Heart left ventricle (tissue), 16 donors: Measurements from ENCODE around the gene MEIS2. TPM values are rescaled to one million over a fixed set of nuclear protein-coding genes. Genes with fewer than 3 reads are reported as not detected.

Source experiments
- ATAC-seq, 4 donors: fragments of 200-7000 bp; cut with Tn5 transposase; one replicate each; pipeline ENCODE4 v1.9.1; 2020 to 2022; ENCODE audit warnings: moderate library complexity in 4 of 4, mild to moderate bottlenecking in 3 of 4, moderate number of reproducible peaks in 1 of 4
- DNase-seq, 5 donors: peaks; one replicate each; pipeline ENCODE4 v3.0.0-alpha.2; 2020
- H3K27ac ChIP-seq, 12 donors: fragments of 200-600 bp; sonication (generic) in 4 of 12; one replicate each; pipeline versions ENCODE4 v1.5.0 to v1.8.0; 2016 to 2022; ENCODE audit warnings: mild to moderate bottlenecking in 2 of 12
- H3K27me3 ChIP-seq, 9 donors: fragments of 200-600 bp; sonication (generic) in 2 of 9; one replicate each; pipeline versions ENCODE4 v1.5.1 to v1.8.0; 2016 to 2022; ENCODE audit warnings: mild to moderate bottlenecking in 3 of 9
- H3K36me3 ChIP-seq, 9 donors: fragments of 200-600 bp; sonication (generic) in 2 of 9; one replicate each; pipeline versions ENCODE4 v1.5.0 to v1.8.0; 2018 to 2022; ENCODE audit warnings: mild to moderate bottlenecking in 2 of 9
- H3K4me1 ChIP-seq, 12 donors: fragments of 200-600 bp; sonication (generic) in 4 of 12; one replicate each; pipeline versions ENCODE4 v1.5.0 to v1.8.0; 2016 to 2022; ENCODE audit warnings: mild to moderate bottlenecking in 3 of 12
- H3K4me3 ChIP-seq, 12 donors: fragments of 200-600 bp; sonication (generic) in 4 of 12; one replicate each; pipeline versions ENCODE4 v1.5.0 to v1.8.0; 2017 to 2022; ENCODE audit warnings: mild to moderate bottlenecking in 9 of 12, moderate library complexity in 4 of 12
- H3K9me3 ChIP-seq, 12 donors: fragments of 200-600 bp; sonication (generic) in 4 of 12; one replicate each; pipeline versions ENCODE4 v1.5.0 to v1.8.0; 2016 to 2022; ENCODE audit warnings: mild to moderate bottlenecking in 1 of 12
- CTCF ChIP-seq, 12 donors: fragments of 200-600 bp; sonication (generic) in 4 of 12; IDR thresholded peaks; one replicate each; pipeline versions ENCODE4 v1.5.0 to v1.8.0; 2018 to 2022; ENCODE audit warnings: antibody characterized with exemption in 12 of 12, mild to moderate bottlenecking in 5 of 12
- POLR2A ChIP-seq, 2 donors: fragments of 450-650 bp; IDR thresholded peaks; one replicate each; pipeline ENCODE4 v1.6.1; 2017; ENCODE audit warnings: antibody characterized with exemption in 2 of 2, mild to moderate bottlenecking in 2 of 2, moderate library complexity in 2 of 2
- WGBS, 4 donors: extraction: QIAGEN DNeasy Blood & Tissue Kit in 2 of 4; methylation state at CpG; one replicate each; pipeline versions ENCODE4 v1.1.5 to v1.1.7; 2013 to 2018; 5-methylcytosine and 5-hydroxymethylcytosine counted together
- intact Hi-C, 10 donors: fragments of 100-400 bp; cut with DNase I; formaldehyde crosslinking; loops; one replicate each; pipeline versions ENCODE4 v1.11.1 to v1.14.2; 2022
- polyA plus RNA-seq, 2 donors: library from polyadenylated mRNA; stranded (reverse); fragments of 200-250 nt; gene quantifications; one replicate each; pipeline ENCODE4 v1.2.3, GENCODE V29; 2013
- total RNA-seq, 9 donors: library from RNA; depleted of rRNA in 2 of 9; stranded (reverse); fragments of >200 nt in 2 of 9; fragmentation: NEBNext Ultra II Directional in 3 of 9; extraction: Animal tissue kit (Norgen Biotek cat#: 25700) in 3 of 9; gene quantifications; one replicate each; pipeline versions ENCODE4 v1.1.0 to v1.2.4, GENCODE V29; 2016 to 2023
- donor health status: ischemic (EF 13 %, LVEDD 7.1; RV severe dilation, severe dysfunction).
- donor health status: healthy with polysubstance abuse.
- donor health status: DM: no; HTN: yes; CAD: no.
- donor health status: DM: no; HTN: no; CAD: no.
- donor health status: ischemic (EF 25% LVEDD 6.9; RV normal size, moderate dysfunction).
- donor health status: ischemic (EF 25% LVEDD 5.7; RV mildly dilated, moderate dysfunction).
- donor health status: healthy.
- donor health status: DM: yes; HTN: yes; CAD: no.
- donor health status: ischemic (EF 35%, LVEDD 5.7; RV mildly dilated, moderate dysfunction).
- donor health status: nonischemic (EF 11% LVEDD 7.7; RV severe dilation, severe dysfunction).
- donor health status: DM: yes; HTN: yes; CAD: no.
- donor health status: PGD.
- donor health status: ischemic (EF 29% LVEDD 5.4; RV normal size, mild dysfunction).
- donor health status: nonischemic (EF 23%, LVEDD 6.1; RV moderate dilation, normal function).

MEIS2 gene
- total and polyA plus RNA-seq, 11 donors: 13.2 to 89.7 (median 49.7) TPM

- DNase-seq (peak in 2 of 5 donors; percentile 39 to 53), ATAC-seq (peak; percentile 4 to 12 (median 6))
- H3K9me3 ChIP-seq: no peaks in the 10 kb centered on the region
- peak overlapping the region; percentile 62 to 82 (median 76) for H3K4me3 ChIP-seq
- TF ChIP-seq CTCF (IDR thresholded peaks at IDR 0.05) (no peak), POLR2A (IDR thresholded peaks at IDR 0.05) (no peak)
- peaks cover 0 to 69% (median 13%) of the 10 kb centered on the region in 9 donors for H3K27me3 ChIP-seq
- WGBS, 4 donors: 1 to 4% (median 2%) methylated on average over 15 of the region's 15 CpGs
- H3K36me3 ChIP-seq: no peaks in the 10 kb centered on the region
- peaks cover 0 to 19% (median 4%) of the 10 kb centered on the region in 12 donors for H3K4me1 ChIP-seq
- intact Hi-C loops: loop anchor here in 9 of 10 donors (5.0 to 10.0 kb wide), 5 partner anchors 215 to 517 kb away; no protein-coding TSS in a partner anchor
- H3K27ac ChIP-seq: peak overlapping the region; percentile 92 to 98 (median 96)
Measured at GRCh38 chr15:37101980-37102304, 1.6 kb upstream of the MEIS2 start.

GRCh38 chr15:37100966-37101215 is 542 bp upstream of the MEIS2 start:
- WGBS, 4 donors: 0 to 1% (median 1%) methylated on average over 11 of the region's 11 CpGs
- TF ChIP-seq CTCF (IDR thresholded peaks at IDR 0.05): no peak
- TF ChIP-seq POLR2A (IDR thresholded peaks at IDR 0.05): no peak
- DNase-seq: no peak
- ATAC-seq: peak in 2 of 4 donors; percentile 1 to 2
- Histone ChIP-seq H3K27ac (peak overlapping the region; percentile 92 to 98 (median 96)), H3K27me3 (peaks cover 0 to 71% (median 13%) of the 10 kb centered on the region in 9 donors), H3K9me3 (no peaks in the 10 kb centered on the region), H3K4me1 (peaks cover 0 to 19% (median 2%) of the 10 kb centered on the region in 12 donors), H3K36me3 (no peaks in the 10 kb centered on the region), H3K4me3 (peak overlapping the region; percentile 62 to 82 (median 76))
- intact Hi-C loops: loop anchor here in 9 of 10 donors (5.0 to 10.0 kb wide), 5 partner anchors 214 to 516 kb away; no protein-coding TSS in a partner anchor

GRCh38 chr15:37099319-37100108 is 835 bp downstream of the MEIS2 start:
- WGBS, 4 donors: 1 to 2% (median 1%) methylated on average over 21 of the region's 21 CpGs
- peak in 3 of 5 donors; percentile 34 to 59 (median 56) for DNase-seq

More at GRCh38 chr15:37099319-37100108, 835 bp downstream of the MEIS2 start:
- peaks cover 0 to 28% (median 6%) of the 10 kb centered on the region in 12 donors for H3K4me1 ChIP-seq
- intact Hi-C loops: loop anchor here in 9 of 10 donors (5.0 to 10.0 kb wide), 12 partner anchors 75 to 515 kb away; no protein-coding TSS in a partner anchor
- ATAC-seq: no peak
- no peaks in the 10 kb centered on the region for H3K9me3 ChIP-seq
- H3K27me3 ChIP-seq: peaks cover 0 to 71% (median 11%) of the 10 kb centered on the region in 9 donors
- TF ChIP-seq CTCF (IDR thresholded peaks at IDR 0.05): no peak
- no peak for TF ChIP-seq POLR2A (IDR thresholded peaks at IDR 0.05)
- H3K27ac ChIP-seq: peak overlapping the region; percentile 79 to 98 (median 96)
- peak overlapping the region; percentile 62 to 82 (median 76) for H3K4me3 ChIP-seq
- H3K36me3 ChIP-seq: no peaks in the 10 kb centered on the region
